Left ventricle myocardium inferior (tissue), 1 donor: ENCODE data around the gene MIEF1. TPM values are rescaled to one million over a fixed set of nuclear protein-coding genes. Genes with fewer than 3 reads are reported as not detected.
A peak's percentile ranks its signal among the peaks of the same experiment; 100 is the strongest.

Experiments used
- DNase-seq: peaks from one replicate; pipeline ENCODE4 v3.0.0-alpha.2; 2020
- H3K27ac ChIP-seq: fragments of 200-600 bp; replicated peaks from 2 replicates; pipeline ENCODE4 v1.8.0; 2021
- H3K27me3 ChIP-seq: fragments of 200-600 bp; 2 replicates; pipeline ENCODE4 v1.8.0; 2021; ENCODE audit warnings: low read depth
- H3K36me3 ChIP-seq: fragments of 200-600 bp; 2 replicates; pipeline ENCODE4 v1.8.0; 2021
- H3K4me1 ChIP-seq: fragments of 200-600 bp; 2 replicates; pipeline ENCODE4 v1.8.0; 2021
- H3K4me3 ChIP-seq: fragments of 200-600 bp; 2 replicates; pipeline ENCODE4 v1.8.0; 2021; ENCODE audit warnings: mild to moderate bottlenecking, moderate library complexity
- H3K9me3 ChIP-seq: fragments of 200-600 bp; replicated peaks from 2 replicates; pipeline ENCODE4 v1.8.0; 2021
- CTCF ChIP-seq: fragments of 200-600 bp; IDR thresholded peaks from 2 replicates; pipeline ENCODE4 v1.8.0; 2021; ENCODE audit warnings: antibody characterized with exemption, mild to moderate bottlenecking, borderline replicate concordance
- intact Hi-C: fragments of 100-400 bp; cut with micrococcal nuclease; formaldehyde crosslinking; loops from one replicate; pipeline ENCODE4 v1.11.0; 2022
- total RNA-seq: library from RNA; stranded (reverse); fragmentation: NEBNext Ultra II Directional; extraction: Animal tissue kit (Norgen Biotek cat#: 25700); gene quantifications from one replicate; pipeline ENCODE4 v1.2.1, GENCODE V29; 2021
- donor health status: DM: no; HTN: yes; CAD: no; lungs with severe emphysema.

The MIEF1 gene
- total RNA-seq, 1 donor from 2014 or later: 15.5 TPM

DNA sequence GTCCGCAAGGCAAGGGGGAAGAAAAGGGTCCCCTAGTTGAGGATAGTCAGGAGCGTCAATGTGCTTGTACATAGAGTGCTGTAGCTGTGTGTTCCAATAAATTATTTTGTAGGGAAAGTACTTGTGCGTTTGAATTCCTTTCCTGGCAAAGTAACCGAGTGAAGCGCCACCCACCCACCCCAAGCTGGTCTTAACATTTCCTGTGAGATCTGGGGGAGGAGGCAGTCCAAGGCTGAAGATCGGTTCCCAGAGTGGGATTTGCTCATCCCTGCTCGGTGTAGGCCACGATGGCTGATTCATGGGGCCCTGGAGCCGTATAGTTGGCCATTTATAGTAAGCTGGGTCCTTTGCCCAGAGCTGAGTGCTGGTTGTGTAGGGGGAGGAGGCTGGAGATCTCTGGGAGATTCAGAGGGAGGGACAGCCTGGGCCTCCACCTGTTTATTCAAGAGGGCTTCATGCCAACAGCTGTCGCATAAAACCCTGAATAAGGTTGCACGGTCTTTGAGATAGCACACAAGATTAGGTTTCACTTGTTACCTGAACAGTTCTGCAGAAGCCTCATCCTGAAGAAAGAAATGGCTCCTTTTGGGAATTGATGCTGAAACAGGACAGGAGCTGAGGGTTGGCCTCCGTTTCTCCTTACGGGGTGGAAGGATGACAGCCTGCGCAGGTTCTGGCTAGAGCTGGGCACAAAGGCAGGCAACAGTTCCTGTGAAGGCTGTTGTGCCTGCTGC lies 20.6 kb downstream of the MIEF1 start:
- no peak for TF ChIP-seq CTCF
- Histone ChIP-seq H3K4me1 (peaks cover 80% of the 10 kb centered on the region), H3K27ac (peak overlapping the region; percentile 99), H3K27me3 (no peaks in the 10 kb centered on the region), H3K9me3 (no peaks in the 10 kb centered on the region), H3K4me3 (peak overlapping the region; percentile 92), H3K36me3 (peaks cover 42% of the 10 kb centered on the region)
- no peak for DNase-seq
- intact Hi-C loops: no loop called here

GRCh38 chr22:39524089-39524752 lies 22.1 kb downstream of the MIEF1 start:
- DNase-seq: no peak
- H3K9me3 ChIP-seq: no peaks in the 10 kb centered on the region
- TF ChIP-seq CTCF: no peak
- H3K27me3 ChIP-seq: no peaks in the 10 kb centered on the region
- peaks cover 82% of the 10 kb centered on the region for H3K4me1 ChIP-seq
- peaks cover 47% of the 10 kb centered on the region for H3K36me3 ChIP-seq
- intact Hi-C loops: no loop called here
- peak overlapping the region; percentile 92 for H3K4me3 ChIP-seq
- peak overlapping the region; percentile 99 for H3K27ac ChIP-seq

GRCh38 chr22:39524753-39525657 lies 22.9 kb downstream of the MIEF1 start:
- Histone ChIP-seq H3K9me3 (no peaks in the 10 kb centered on the region), H3K27ac (peak overlapping the region; percentile 99), H3K4me1 (peaks cover 83% of the 10 kb centered on the region), H3K36me3 (peaks cover 54% of the 10 kb centered on the region), H3K27me3 (no peaks in the 10 kb centered on the region), H3K4me3 (peak overlapping the region; percentile 92)
- no peak for TF ChIP-seq CTCF
- no peak for DNase-seq
- intact Hi-C loops: no loop called here

DNA sequence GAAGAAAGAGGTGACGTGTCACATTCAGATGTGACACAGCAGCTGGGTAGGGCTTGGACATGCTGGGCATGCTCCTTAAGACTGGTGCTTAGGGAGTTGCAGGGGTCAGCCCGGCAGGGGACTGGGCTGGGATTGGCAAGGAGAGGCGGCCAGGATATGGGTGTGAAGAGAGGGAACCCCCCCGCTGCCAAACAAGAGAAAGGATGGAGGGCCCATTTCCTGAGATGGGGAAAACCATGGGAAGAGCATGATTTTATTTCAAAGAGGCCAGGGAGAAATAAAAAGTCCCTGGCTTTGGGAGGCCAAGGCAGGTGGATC lies 23.5 kb downstream of the MIEF1 start:
- Histone ChIP-seq H3K36me3 (peaks cover 59% of the 10 kb centered on the region), H3K4me1 (peaks cover 86% of the 10 kb centered on the region), H3K4me3 (no peak overlapping the region), H3K9me3 (no peaks in the 10 kb centered on the region), H3K27me3 (no peaks in the 10 kb centered on the region), H3K27ac (peak overlapping the region; percentile 99)
- TF ChIP-seq CTCF: no peak
- no peak for DNase-seq
- intact Hi-C loops: no loop called here

DNA sequence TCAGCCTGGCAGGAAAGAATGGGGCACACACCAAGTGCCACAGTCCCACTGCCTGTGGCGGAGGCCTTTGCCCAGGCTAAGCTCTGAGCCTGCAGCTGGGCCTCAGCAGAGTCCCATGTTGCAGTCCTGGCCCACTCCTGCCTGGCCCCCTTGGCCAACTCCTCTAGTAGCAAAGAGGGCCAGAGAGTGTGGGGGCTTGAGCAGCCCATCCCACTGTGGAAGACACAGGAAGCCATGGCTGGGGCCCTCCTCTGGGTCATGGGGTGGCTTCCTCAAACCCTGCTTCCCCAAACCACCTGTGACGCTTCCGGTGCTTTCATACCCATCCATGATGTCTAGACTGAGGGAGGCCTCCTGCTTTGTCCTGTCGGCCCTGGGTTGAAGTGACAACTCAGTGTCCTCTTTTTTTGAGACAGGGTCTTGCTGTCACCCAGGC lies 24.7 kb downstream of the MIEF1 start:
- Histone ChIP-seq H3K36me3 (peaks cover 50% of the 10 kb centered on the region), H3K4me1 (peaks cover 86% of the 10 kb centered on the region), H3K27me3 (no peaks in the 10 kb centered on the region), H3K27ac (no peak overlapping the region), H3K9me3 (no peaks in the 10 kb centered on the region), H3K4me3 (no peak overlapping the region)
- DNase-seq: no peak
- intact Hi-C loops: no loop called here
- no peak for TF ChIP-seq CTCF
